T-helper 1 cell treated with Interleukin-12 subunit alpha and Interleukin-12 subunit beta and Interleukin-4 antibody, amounts not matched to agents 30 μg/mL and 1 μg/mL, for 36 hours (primary cell): Measurements from ENCODE around the gene ZDHHC8.
"Not testable (repeated sequence)": the region's sequence is repeated elsewhere in the genome, so short reads cannot be mapped to it uniquely, and the experiment has no call there.

Experiments
- H3K27ac Mint-ChIP-seq: one replicate; pipeline ENCODE4 v1.8.0; 2021; ENCODE audit warnings: mild to moderate bottlenecking, mixed read lengths
- H3K27me3 Mint-ChIP-seq: one replicate; pipeline ENCODE4 v1.8.0; 2021; ENCODE audit warnings: low read depth, mixed read lengths
- H3K36me3 Mint-ChIP-seq: one replicate; pipeline ENCODE4 v1.8.0; 2021; ENCODE audit warnings: low read depth, mixed read lengths
- H3K4me1 Mint-ChIP-seq: one replicate; pipeline ENCODE4 v1.8.0; 2021; ENCODE audit warnings: low read depth, mixed read lengths
- H3K4me3 Mint-ChIP-seq: one replicate; pipeline ENCODE4 v1.8.0; 2021; ENCODE audit warnings: mild to moderate bottlenecking, moderate library complexity, mixed read lengths
- H3K9me3 Mint-ChIP-seq: one replicate; pipeline ENCODE4 v1.8.0; 2021; ENCODE audit warnings: mixed read lengths

The ZDHHC8 gene

GRCh38 chr22:20158391-20159036, 26.9 kb downstream of the ZDHHC8 start:
- H3K9me3 Mint-ChIP-seq: no peaks in the 10 kb centered on the region
- H3K36me3 Mint-ChIP-seq: no peaks in the 10 kb centered on the region
- H3K27me3 Mint-ChIP-seq: no peaks in the 10 kb centered on the region
- H3K27ac Mint-ChIP-seq: no peak overlapping the region
- peaks cover 2% of the 10 kb centered on the region for H3K4me1 Mint-ChIP-seq
- no peak overlapping the region for H3K4me3 Mint-ChIP-seq

DNA sequence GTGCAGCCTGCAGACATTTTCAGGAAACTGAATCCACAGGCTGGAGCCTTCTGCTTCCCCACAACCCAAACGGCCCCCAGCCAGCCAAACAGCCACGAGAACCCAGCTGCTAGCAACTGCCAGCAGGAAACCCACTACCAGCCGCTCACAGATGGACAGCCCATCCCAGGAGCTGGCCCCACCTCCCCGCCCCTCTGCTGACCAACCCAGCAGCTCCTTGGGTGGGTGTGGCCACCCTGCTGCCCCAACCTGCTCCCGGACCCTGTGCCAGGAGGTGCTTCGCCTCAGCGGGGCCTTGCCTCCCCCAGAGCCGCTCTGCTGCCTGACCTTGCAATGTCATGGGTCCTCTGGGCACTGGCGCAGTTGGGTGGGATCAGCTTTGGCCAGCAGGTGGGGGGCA, 27.5 kb downstream of the ZDHHC8 start:
- Mint-ChIP-seq H3K9me3 (peaks cover under 1% of the 10 kb centered on the region), H3K4me1 (peaks cover 2% of the 10 kb centered on the region), H3K27ac (no peak overlapping the region), H3K27me3 (no peaks in the 10 kb centered on the region), H3K36me3 (no peaks in the 10 kb centered on the region), H3K4me3 (no peak overlapping the region)

DNA sequence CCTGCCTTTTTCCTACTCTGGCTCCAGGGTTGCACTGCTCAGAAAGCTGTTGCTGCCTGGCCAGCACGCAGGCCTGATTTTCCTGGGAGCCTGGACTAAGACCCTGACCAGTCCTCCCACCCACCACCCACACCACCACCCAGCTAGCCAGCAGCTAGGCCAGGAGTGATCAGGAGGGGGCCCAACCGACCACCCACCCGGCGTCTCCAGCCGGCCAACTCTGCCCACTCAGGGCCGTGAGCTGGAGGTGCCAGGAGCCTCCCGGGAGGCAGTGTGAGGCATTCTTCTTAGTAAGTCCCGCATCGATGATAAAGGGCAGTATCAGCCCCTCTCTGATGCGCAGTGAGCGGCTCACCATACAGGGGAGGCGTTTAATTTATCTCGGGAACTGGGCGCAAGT, 27.9 kb downstream of the ZDHHC8 start:
- not testable (repeated sequence) for H3K4me3 Mint-ChIP-seq, H3K9me3 Mint-ChIP-seq, H3K4me1 Mint-ChIP-seq, H3K27ac Mint-ChIP-seq, H3K36me3 Mint-ChIP-seq, H3K27me3 Mint-ChIP-seq

DNA sequence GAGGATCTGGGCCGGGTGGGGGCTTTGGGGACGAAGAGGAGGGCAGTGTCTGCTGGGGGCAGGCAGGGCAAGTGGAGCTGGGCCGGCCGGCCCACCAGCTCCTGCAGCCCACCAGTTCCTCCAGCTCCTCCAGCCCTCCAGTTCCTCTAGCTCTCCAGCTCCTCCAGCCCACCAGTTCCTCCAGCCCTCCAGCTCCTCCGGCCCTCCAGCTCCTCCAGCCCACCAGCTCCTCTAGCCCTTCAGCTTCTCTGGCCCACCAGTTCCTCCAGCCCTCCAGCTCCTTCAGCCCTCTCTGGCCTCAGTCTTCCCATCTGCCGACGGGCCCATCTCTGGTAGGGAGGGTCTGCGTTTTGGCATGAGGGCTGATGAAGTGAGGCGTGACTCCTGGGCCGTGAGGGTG, 28.4 kb downstream of the ZDHHC8 start:
- Mint-ChIP-seq H3K27ac (no peak overlapping the region), H3K36me3 (peaks cover 2% of the 10 kb centered on the region), H3K4me3 (no peak overlapping the region), H3K4me1 (peaks cover 2% of the 10 kb centered on the region), H3K9me3 (peaks cover 4% of the 10 kb centered on the region), H3K27me3 (no peaks in the 10 kb centered on the region)

DNA sequence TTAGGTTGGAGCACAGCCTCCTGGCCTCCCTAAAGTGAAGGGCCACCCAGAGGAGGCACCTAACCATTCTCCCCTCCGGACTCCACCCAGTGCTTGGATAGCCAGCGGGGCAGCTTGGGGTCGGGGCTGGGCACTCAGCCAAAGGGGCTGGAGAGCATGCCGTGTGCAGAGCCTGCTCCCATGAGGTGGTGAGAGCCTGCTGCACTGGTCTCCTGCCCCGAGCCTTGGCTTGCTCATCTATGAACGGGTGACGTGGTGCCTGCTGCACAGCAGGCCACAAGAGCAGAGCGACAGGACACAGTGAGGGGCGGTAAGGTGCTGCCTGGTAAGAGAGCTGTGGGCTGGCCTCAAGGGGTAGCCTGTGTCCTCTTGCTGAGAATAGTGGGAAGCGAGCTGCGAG, 33.3 kb downstream of the ZDHHC8 start:
- H3K36me3 Mint-ChIP-seq: peaks cover 2% of the 10 kb centered on the region
- no peak overlapping the region for H3K27ac Mint-ChIP-seq
- H3K27me3 Mint-ChIP-seq: no peaks in the 10 kb centered on the region
- H3K4me3 Mint-ChIP-seq: no peak overlapping the region
- no peaks in the 10 kb centered on the region for H3K4me1 Mint-ChIP-seq
- peaks cover 4% of the 10 kb centered on the region for H3K9me3 Mint-ChIP-seq

DNA sequence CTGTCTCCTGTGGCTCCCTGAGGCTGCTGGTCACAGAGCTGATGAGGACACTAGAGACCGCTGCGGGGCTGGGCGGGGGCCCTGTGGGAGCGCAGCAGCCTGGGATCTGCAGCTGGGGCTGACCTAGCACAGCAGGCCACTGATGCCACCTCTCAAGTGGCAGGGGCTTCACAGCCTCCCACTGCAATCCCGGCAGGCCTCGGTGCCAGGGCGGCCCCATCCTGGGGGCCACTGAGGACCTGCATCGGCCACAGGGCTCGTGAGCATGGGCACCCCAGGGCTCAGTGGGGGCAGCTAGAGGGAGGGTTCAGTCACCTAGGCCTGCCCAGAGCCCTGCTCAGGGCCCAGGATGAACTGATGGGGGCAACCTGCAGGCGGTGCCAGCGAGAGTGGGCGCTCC, 33.8 kb downstream of the ZDHHC8 start:
- peaks cover 2% of the 10 kb centered on the region for H3K36me3 Mint-ChIP-seq
- no peaks in the 10 kb centered on the region for H3K4me1 Mint-ChIP-seq
- H3K4me3 Mint-ChIP-seq: no peak overlapping the region
- H3K27me3 Mint-ChIP-seq: no peaks in the 10 kb centered on the region
- no peak overlapping the region for H3K27ac Mint-ChIP-seq
- H3K9me3 Mint-ChIP-seq: peaks cover 4% of the 10 kb centered on the region

DNA sequence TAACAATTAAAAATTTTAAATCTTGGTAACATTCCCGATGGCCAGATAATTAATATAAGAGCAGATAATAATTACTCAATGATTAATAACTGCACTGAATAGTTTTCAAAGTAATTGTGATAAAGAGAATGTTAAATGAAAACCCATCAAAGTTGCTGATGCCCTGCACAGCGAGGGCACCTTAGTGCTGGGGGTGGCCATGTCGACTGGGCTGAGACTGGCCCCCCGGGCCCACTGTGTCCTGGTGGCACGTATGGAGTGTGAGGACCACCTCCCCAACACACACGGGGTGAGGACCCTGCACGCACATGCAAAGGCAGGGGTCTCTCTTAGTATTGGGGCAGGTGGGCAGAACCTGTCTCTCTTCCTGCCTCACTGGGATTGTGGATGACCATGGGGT, 34.3 kb downstream of the ZDHHC8 start:
- Mint-ChIP-seq H3K4me3 (no peak overlapping the region), H3K27me3 (no peaks in the 10 kb centered on the region), H3K9me3 (peaks cover 4% of the 10 kb centered on the region), H3K27ac (no peak overlapping the region), H3K36me3 (peaks cover 2% of the 10 kb centered on the region), H3K4me1 (no peaks in the 10 kb centered on the region)

GRCh38 chr22:20166703-20167102, 35.1 kb downstream of the ZDHHC8 start:
- no peaks in the 10 kb centered on the region for H3K4me1 Mint-ChIP-seq
- H3K36me3 Mint-ChIP-seq: peaks cover 2% of the 10 kb centered on the region
- H3K27ac Mint-ChIP-seq: no peak overlapping the region
- peaks cover 4% of the 10 kb centered on the region for H3K9me3 Mint-ChIP-seq
- no peaks in the 10 kb centered on the region for H3K27me3 Mint-ChIP-seq
- no peak overlapping the region for H3K4me3 Mint-ChIP-seq

GRCh38 chr22:20167643-20168322, 36.2 kb downstream of the ZDHHC8 start:
- Mint-ChIP-seq H3K27me3 (no peaks in the 10 kb centered on the region), H3K4me3 (no peak overlapping the region), H3K9me3 (peaks cover 4% of the 10 kb centered on the region), H3K36me3 (peaks cover 2% of the 10 kb centered on the region), H3K27ac (no peak overlapping the region), H3K4me1 (no peaks in the 10 kb centered on the region)

DNA sequence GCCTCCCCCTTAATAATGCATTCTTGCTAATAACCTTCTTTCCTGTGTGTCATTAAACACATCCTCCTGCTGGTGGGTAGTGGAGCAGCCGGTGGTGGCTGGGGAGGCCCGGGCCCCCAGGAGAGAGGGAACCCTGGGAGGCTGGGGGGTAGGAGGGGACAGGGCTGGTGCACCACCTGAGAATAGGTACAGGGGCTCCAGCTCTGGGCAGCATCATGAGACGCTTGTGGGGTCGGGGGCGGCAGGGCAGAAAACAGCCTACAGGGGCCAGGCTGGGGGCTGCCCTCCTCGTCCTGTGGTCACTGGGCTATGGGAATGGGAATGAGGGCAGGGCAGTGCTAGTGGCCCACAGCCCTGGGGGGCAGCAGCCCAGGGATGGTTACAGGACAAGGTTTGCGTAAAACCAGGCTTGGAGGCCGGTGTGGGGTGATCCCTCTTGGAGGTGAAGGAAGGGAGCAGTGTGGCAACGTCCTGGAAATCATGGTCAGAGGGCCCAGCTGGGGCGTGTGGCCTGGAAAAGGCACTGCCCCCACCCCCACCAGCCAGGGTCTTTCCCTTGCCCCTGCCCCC, 37.7 kb downstream of the ZDHHC8 start:
- peaks cover under 1% of the 10 kb centered on the region for H3K36me3 Mint-ChIP-seq
- no peaks in the 10 kb centered on the region for H3K27me3 Mint-ChIP-seq
- peaks cover 1% of the 10 kb centered on the region for H3K9me3 Mint-ChIP-seq
- no peaks in the 10 kb centered on the region for H3K4me1 Mint-ChIP-seq
- H3K4me3 Mint-ChIP-seq: no peak overlapping the region
- no peak overlapping the region for H3K27ac Mint-ChIP-seq

DNA sequence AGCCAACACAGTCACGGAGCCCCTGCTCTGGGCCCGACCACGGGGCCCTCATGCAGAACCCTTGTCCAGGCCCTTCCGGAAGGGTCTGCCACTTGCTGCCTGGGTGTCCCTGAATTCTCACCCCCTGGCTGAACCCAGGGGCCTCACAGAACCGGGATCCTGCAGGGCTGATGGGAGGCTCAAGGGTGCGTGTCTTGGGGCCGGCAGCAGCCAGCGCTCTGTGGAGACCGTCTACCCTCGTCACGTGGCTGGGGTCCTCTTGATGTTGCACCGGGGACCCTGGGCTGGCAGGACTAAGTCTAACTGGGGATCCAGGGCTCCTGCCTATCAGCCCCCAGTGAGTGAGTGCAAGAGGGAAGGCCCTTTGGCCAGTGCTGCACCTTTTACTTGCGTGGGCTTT, 38.6 kb downstream of the ZDHHC8 start:
- H3K4me3 Mint-ChIP-seq: no peak overlapping the region
- no peaks in the 10 kb centered on the region for H3K4me1 Mint-ChIP-seq
- H3K36me3 Mint-ChIP-seq: no peaks in the 10 kb centered on the region
- no peaks in the 10 kb centered on the region for H3K27me3 Mint-ChIP-seq
- H3K27ac Mint-ChIP-seq: no peak overlapping the region
- no peaks in the 10 kb centered on the region for H3K9me3 Mint-ChIP-seq

DNA sequence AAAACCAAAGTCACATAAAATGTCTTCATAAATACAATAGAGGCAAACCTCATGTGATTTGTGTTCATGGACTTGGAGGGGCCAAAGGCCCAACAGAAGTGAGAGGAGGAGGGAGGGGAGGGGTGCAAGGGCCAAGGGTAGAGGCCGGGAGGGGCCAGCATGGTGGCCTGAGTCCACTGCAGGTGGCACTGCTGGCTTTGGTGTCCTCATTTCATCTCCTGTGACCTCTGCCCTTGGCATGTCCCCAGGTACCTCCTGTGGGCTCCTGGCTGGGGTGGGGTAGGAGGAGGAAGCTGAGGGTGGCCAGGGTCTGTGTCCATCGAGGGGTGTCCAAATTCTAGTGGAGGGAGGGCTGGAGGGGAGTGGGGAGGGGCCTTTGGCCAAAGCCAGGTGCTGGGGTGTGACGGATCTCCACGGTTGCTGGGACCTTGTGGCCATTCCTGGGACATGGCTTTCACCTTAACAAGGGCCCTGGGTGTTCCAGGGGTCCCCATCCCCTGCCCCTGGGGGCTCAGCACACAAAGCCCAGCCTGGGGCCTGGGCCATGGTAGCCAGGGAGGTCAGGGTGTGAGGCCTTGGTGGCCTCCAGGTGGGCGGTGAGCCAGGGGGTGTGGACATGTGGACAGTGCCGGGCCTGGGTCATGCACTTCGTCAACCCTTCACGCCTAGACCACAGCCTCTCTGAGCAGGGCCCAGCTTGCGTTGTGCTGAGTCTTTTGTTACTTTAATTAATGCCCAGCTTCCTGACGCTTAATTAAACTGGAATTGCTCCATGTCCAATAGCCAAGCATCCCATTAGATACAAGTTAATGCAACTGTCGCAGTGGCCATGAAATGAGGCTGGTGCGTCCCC, 39.9 kb downstream of the ZDHHC8 start:
- H3K4me1 Mint-ChIP-seq: no peaks in the 10 kb centered on the region
- H3K4me3 Mint-ChIP-seq: no peak overlapping the region
- no peaks in the 10 kb centered on the region for H3K9me3 Mint-ChIP-seq
- no peaks in the 10 kb centered on the region for H3K27me3 Mint-ChIP-seq
- no peak overlapping the region for H3K27ac Mint-ChIP-seq
- no peaks in the 10 kb centered on the region for H3K36me3 Mint-ChIP-seq

DNA sequence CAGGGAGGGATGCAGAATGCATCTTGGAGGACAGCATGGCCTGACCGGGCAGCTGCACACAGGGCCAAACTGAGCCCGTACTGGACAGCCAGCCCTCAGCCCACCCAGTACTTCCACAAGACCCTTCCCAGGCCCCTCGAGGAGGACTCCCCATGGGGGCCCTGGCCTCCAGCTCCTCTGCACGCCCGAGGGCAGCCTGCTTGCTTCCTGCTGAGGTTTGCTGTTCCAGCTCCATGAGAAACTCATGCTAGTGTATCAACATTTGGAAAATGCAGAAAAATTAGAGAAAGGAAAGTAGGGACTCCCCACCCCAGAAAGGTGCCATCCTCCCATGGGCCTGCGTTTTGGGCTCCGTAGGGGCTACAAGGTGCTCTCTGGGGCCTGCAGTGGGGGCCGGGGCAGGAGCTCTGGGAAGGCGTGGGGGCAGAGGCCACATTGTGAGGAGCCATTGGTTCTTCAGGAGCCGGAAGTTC, 40.6 kb downstream of the ZDHHC8 start:
- no peaks in the 10 kb centered on the region for H3K27me3 Mint-ChIP-seq
- no peaks in the 10 kb centered on the region for H3K9me3 Mint-ChIP-seq
- H3K4me1 Mint-ChIP-seq: no peaks in the 10 kb centered on the region
- no peaks in the 10 kb centered on the region for H3K36me3 Mint-ChIP-seq
- H3K27ac Mint-ChIP-seq: no peak overlapping the region
- no peak overlapping the region for H3K4me3 Mint-ChIP-seq

- Mint-ChIP-seq H3K27ac (no peak overlapping the region), H3K9me3 (no peaks in the 10 kb centered on the region), H3K36me3 (no peaks in the 10 kb centered on the region), H3K27me3 (no peaks in the 10 kb centered on the region), H3K4me1 (no peaks in the 10 kb centered on the region), H3K4me3 (no peak overlapping the region)
These were observed 41.6 kb downstream of the ZDHHC8 start for GRCh38 chr22:20173246-20173645.
